B cell (primary cell): ENCODE results near the gene EML6. TPM values are rescaled to one million over a fixed set of nuclear protein-coding genes. Genes with fewer than 3 reads are reported as not detected.

Experiments
- ATAC-seq: fragments of 200-7000 bp; cut with Tn5 transposase; one replicate; pipeline ENCODE4 v1.10.0; 2021; ENCODE audit warnings: low read depth, mild to moderate bottlenecking, moderate number of reproducible peaks, moderate library complexity
- CTCF ChIA-PET: fragments of 350-600 bp; sonication (Branson Sonifier 250); formaldehyde crosslinking; loops from one replicate; lab custom pipeline; 2021; ENCODE audit warnings: antibody characterized with exemption, inconsistent platforms; lab: Charles Lee
- POLR2A ChIA-PET: fragments of 350-600 bp; sonication (Branson Sonifier 250); formaldehyde crosslinking; loops from one replicate; lab custom pipeline; 2021; ENCODE audit warnings: antibody characterized with exemption; lab: Charles Lee
- DNase-seq: peaks from one replicate; pipeline ENCODE4 v3.0.0; 2013
- H2AFZ ChIP-seq: 2 replicates; pipeline ENCODE4 v1.6.1; 2012; ENCODE audit warnings: mild to moderate bottlenecking, low read depth, low read length; ENCODE audit not compliant: insufficient read depth, poor library complexity, severe bottlenecking
- H3K27ac ChIP-seq, 2 donors: 1 replicate in 1 of 2; 2 replicates in 1 of 2; pipeline ENCODE4 v1.5.1; 2012 to 2013; ENCODE audit warnings: low read length in 2 of 2, mild to moderate bottlenecking in 2 of 2, moderate library complexity in 1 of 2
- H3K27me3 ChIP-seq, 4 experiments: fragments of 200-600 bp in 1 of 4; sonication (generic) in 1 of 4; replicated peaks in 1 of 4; 1 replicate in 2 of 4; 2 replicates in 2 of 4; pipeline versions ENCODE4 v1.6.1 to v1.7.0; 2013 to 2016; ENCODE audit warnings: low read length in 3 of 4, mild to moderate bottlenecking in 2 of 4, mixed read lengths in 1 of 4, moderate library complexity in 1 of 4; ENCODE audit not compliant: insufficient read depth in 4 of 4, control insufficient read depth in 3 of 4; ENCODE audit errors: control extremely low read depth in 1 of 4
- H3K36me3 ChIP-seq, 2 experiments: replicated peaks in 1 of 2; 1 replicate in 1 of 2; 2 replicates in 1 of 2; pipeline versions ENCODE4 v1.6.1 to v1.7.1; 2013; ENCODE audit warnings: low read length in 1 of 2; ENCODE audit not compliant: insufficient read depth in 2 of 2, control insufficient read depth in 1 of 2; ENCODE audit errors: control extremely low read depth in 1 of 2, extremely low read depth in 1 of 2
- H3K4me1 ChIP-seq, 2 donors: fragments of 200-600 bp in 1 of 2; sonication (generic) in 1 of 2; 1 replicate in 1 of 2; 2 replicates in 1 of 2; pipeline versions ENCODE4 v1.5.1 to v1.6.1; 2013 to 2017; ENCODE audit warnings: low read length in 2 of 2; ENCODE audit not compliant: control insufficient read depth in 2 of 2, insufficient read depth in 2 of 2
- H3K4me2 ChIP-seq: replicated peaks from 2 replicates; pipeline ENCODE3; 2012; ENCODE audit warnings: mild to moderate bottlenecking, low read depth, low read length; ENCODE audit not compliant: poor library complexity, severe bottlenecking
- H3K4me3 ChIP-seq, 5 experiments: fragments of 200-600 bp in 1 of 5; sonication (generic) in 1 of 5; 1 replicate in 3 of 5; 2 replicates in 2 of 5; pipeline versions ENCODE4 v1.5.1 to v1.7.0; 2011 to 2016; ENCODE audit warnings: low read length in 4 of 5, mild to moderate bottlenecking in 4 of 5, low read depth in 2 of 5, control low read depth in 1 of 5, moderate library complexity in 1 of 5; ENCODE audit not compliant: insufficient read depth in 1 of 5; ENCODE audit errors: control extremely low read depth in 1 of 5, extremely low read depth in 1 of 5
- H3K79me2 ChIP-seq: fragments of 200-600 bp; sonication (generic); one replicate; pipeline ENCODE4 v1.6.0; 2016; ENCODE audit warnings: low read length; ENCODE audit not compliant: control insufficient read depth, insufficient read depth
- H3K9ac ChIP-seq: fragments of 200-600 bp; sonication (generic); 2 replicates; pipeline ENCODE4 v1.6.1; 2017; ENCODE audit warnings: mild to moderate bottlenecking, low read length, moderate library complexity
- H3K9me3 ChIP-seq, 3 donors: one replicate each; pipeline versions ENCODE4 v1.6.1 to v1.7.1; 2013; ENCODE audit warnings: low read length in 2 of 3; ENCODE audit not compliant: control insufficient read depth in 2 of 3, insufficient read depth in 1 of 3; ENCODE audit errors: control extremely low read depth in 1 of 3
- H4K20me1 ChIP-seq: 2 replicates; pipeline ENCODE4 v1.6.0; 2012; ENCODE audit warnings: mild to moderate bottlenecking, low read length; ENCODE audit not compliant: insufficient read depth, control insufficient read depth, poor library complexity, severe bottlenecking
- H3K27ac Mint-ChIP-seq: one replicate; pipeline ENCODE4 v1.8.0; 2021; ENCODE audit warnings: mixed read lengths
- H3K27me3 Mint-ChIP-seq: one replicate; pipeline ENCODE4 v1.8.0; 2021; ENCODE audit warnings: mixed read lengths
- H3K4me1 Mint-ChIP-seq: one replicate; pipeline ENCODE4 v1.8.0; 2021; ENCODE audit warnings: mixed read lengths
- H3K4me3 Mint-ChIP-seq: one replicate; pipeline ENCODE4 v1.8.0; 2021; ENCODE audit warnings: mixed read lengths
- H3K9me3 Mint-ChIP-seq: one replicate; pipeline ENCODE4 v1.8.0; 2022; ENCODE audit warnings: mixed read lengths; ENCODE audit not compliant: insufficient read depth
- EZH2 ChIP-seq: IDR thresholded peaks from 2 replicates; pipeline ENCODE4 v1.6.1; 2012; ENCODE audit warnings: borderline replicate concordance, low read depth, mild to moderate bottlenecking, moderate library complexity, low read length; ENCODE audit not compliant: insufficient read depth, poor library complexity, severe bottlenecking
- WGBS: methylation state at CpG from one replicate; pipeline ENCODE4 v1.1.5; 2013; ENCODE audit warnings: missing lambda C conversion rate; ENCODE audit not compliant: insufficient coverage; 5-methylcytosine and 5-hydroxymethylcytosine counted together
- intact Hi-C: fragments of 100-400 bp; cut with micrococcal nuclease; formaldehyde crosslinking; loops from one replicate; pipeline ENCODE4 v1.10.0; 2022
- polyA plus RNA-seq: library from polyadenylated mRNA; depleted of rRNA; stranded (reverse); fragments of >200 nt; gene quantifications from 2 replicates; pipeline ENCODE4 v1.2.3, GENCODE V29; 2012
- total RNA-seq, 2 donors: library from RNA; stranded (reverse); fragments of 120-200 nt in 1 of 2; gene quantifications; 1 replicate in 1 of 2; 2 replicates in 1 of 2; pipeline versions ENCODE4 v1.2.3 to v1.2.4, GENCODE V29; 2013 to 2022
- TF ChIP-seq, protein P1 (sequence below): fragments of 200-600 bp; IDR thresholded peaks from one replicate; pipeline ENCODE4 v1.8.0; 2022; ENCODE audit warnings: antibody characterized with exemption, mild to moderate bottlenecking

The EML6 gene
- total and polyA plus RNA-seq, 2 donors (not counting 1 experiment from before 2014, with no cell fraction given), result 42.5 to 53.7 TPM

DNA sequence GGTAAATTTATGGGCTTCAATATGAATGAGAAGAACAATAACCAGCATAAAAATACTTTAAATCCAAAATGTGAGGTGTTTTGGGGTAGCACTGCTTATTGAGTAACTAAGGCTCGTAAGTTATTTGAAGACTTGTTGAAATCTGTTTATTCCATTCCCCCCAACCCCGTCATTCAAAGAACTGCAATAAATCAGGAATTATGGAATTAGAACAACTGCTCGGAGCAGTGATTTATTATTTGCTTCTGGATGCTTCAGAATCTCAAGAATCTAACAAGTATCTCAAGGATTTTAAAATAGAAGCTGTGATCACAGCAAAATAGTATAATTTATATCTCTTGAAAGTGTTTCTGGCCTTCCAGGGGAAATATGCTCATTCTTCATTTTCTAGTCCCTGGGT, 86.8 kb downstream of the EML6 start:
- intact Hi-C loops, result no loop called here
- no CpG with 5 or more reads among the region's 3 CpGs for WGBS

DNA sequence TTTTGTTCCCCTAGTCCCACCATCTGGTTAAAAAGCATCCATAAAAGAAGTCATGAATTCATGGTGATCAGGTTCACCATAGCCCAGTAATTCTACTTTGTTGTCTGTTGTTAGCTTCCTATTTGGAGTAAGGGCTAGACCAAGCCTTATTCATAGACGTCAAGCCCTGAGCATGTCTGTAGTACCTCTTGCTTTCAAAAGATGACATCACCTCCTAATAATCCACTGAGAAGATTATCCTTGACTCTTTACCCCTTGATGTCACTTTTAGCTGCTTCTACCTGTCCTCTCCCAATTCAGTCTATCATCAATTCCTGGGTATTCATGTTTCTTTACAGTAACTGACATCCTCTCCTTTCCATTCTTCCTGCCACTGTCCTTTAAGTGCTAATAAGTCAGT, 90.1 kb downstream of the EML6 start:
- ATAC-seq (no peak), DNase-seq (no peak)
- Histone ChIP-seq H3K79me2 (no peaks in the 10 kb centered on the region), H3K9ac (no peak overlapping the region), H3K27me3 (no peaks in the 10 kb centered on the region), H3K4me1 (no peaks in the 10 kb centered on the region), H3K27ac (no peak overlapping the region), H3K36me3 (no peaks in the 10 kb centered on the region), H3K4me3 (no peak overlapping the region), H3K4me2 (no peak overlapping the region), H2AFZ (no peak overlapping the region), H3K9me3 (peaks cover 0 to 1% (median 0%) of the 10 kb centered on the region in 3 donors), H4K20me1 (no peaks in the 10 kb centered on the region)
- TF ChIP-seq, protein P1, sequence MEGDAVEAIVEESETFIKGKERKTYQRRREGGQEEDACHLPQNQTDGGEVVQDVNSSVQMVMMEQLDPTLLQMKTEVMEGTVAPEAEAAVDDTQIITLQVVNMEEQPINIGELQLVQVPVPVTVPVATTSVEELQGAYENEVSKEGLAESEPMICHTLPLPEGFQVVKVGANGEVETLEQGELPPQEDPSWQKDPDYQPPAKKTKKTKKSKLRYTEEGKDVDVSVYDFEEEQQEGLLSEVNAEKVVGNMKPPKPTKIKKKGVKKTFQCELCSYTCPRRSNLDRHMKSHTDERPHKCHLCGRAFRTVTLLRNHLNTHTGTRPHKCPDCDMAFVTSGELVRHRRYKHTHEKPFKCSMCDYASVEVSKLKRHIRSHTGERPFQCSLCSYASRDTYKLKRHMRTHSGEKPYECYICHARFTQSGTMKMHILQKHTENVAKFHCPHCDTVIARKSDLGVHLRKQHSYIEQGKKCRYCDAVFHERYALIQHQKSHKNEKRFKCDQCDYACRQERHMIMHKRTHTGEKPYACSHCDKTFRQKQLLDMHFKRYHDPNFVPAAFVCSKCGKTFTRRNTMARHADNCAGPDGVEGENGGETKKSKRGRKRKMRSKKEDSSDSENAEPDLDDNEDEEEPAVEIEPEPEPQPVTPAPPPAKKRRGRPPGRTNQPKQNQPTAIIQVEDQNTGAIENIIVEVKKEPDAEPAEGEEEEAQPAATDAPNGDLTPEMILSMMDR, result no peak
- TF ChIP-seq EZH2, result no peak
- ChIA-PET POLR2A (no interaction called here), CTCF (interaction anchor here (1.2 kb wide), 1 partner anchor 25 kb away, joined by 3 read pairs; no protein-coding TSS in a partner anchor)
- H3K4me1 Mint-ChIP-seq, result no peaks in the 10 kb centered on the region
- no peaks in the 10 kb centered on the region for H3K9me3 Mint-ChIP-seq
- no peak overlapping the region for H3K27ac Mint-ChIP-seq
- intact Hi-C loops, result no loop called here
- WGBS, result 100% methylated on average over 1 of the region's 1 CpG
- peaks cover 4% of the 10 kb centered on the region for H3K27me3 Mint-ChIP-seq
- H3K4me3 Mint-ChIP-seq, result no peak overlapping the region

More for the DNA sequence above, 86.8 kb downstream of the EML6 start:
- Mint-ChIP-seq H3K27me3 (peaks cover 4% of the 10 kb centered on the region), H3K9me3 (peaks cover 2% of the 10 kb centered on the region), H3K4me1 (no peaks in the 10 kb centered on the region), H3K4me3 (no peak overlapping the region), H3K27ac (no peak overlapping the region)
- DNase-seq, result no peak
- no peak overlapping the region for H2AFZ ChIP-seq
- no peak overlapping the region for H3K4me2 ChIP-seq
- H3K9ac ChIP-seq, result no peak overlapping the region
- H3K79me2 ChIP-seq, result no peaks in the 10 kb centered on the region
- peaks cover 0 to 4% (median under 1%) of the 10 kb centered on the region in 3 donors for H3K9me3 ChIP-seq
- H4K20me1 ChIP-seq, result no peaks in the 10 kb centered on the region
- POLR2A ChIA-PET, result no interaction called here
- H3K27ac ChIP-seq, result no peak overlapping the region
- no peak for TF ChIP-seq EZH2
- TF ChIP-seq, protein P1, result no peak
- CTCF ChIA-PET, result interaction anchor here (0.8 to 1.1 kb wide), 2 partner anchors 8 to 13 kb away, joined by 3 read pairs; no protein-coding TSS in a partner anchor
- no peak overlapping the region for H3K4me3 ChIP-seq
- H3K36me3 ChIP-seq, result no peaks in the 10 kb centered on the region
- ATAC-seq, result no peak
- H3K4me1 ChIP-seq, result no peaks in the 10 kb centered on the region
- no peaks in the 10 kb centered on the region for H3K27me3 ChIP-seq
